Neuron (in vitro differentiated cells): ENCODE results near the gene NELL1.

Source experiments
- H2AFZ ChIP-seq: one replicate; pipeline ENCODE4 v1.6.1; 2013; ENCODE audit warnings: low read depth, mild to moderate bottlenecking, inconsistent platforms, low read length, moderate library complexity
- H3K27me3 ChIP-seq: one replicate; pipeline ENCODE4 v1.6.1; 2013; ENCODE audit warnings: low read length; ENCODE audit not compliant: insufficient read depth
- H3K36me3 ChIP-seq: one replicate; pipeline ENCODE4 v1.6.1; 2013; ENCODE audit warnings: low read length; ENCODE audit not compliant: insufficient read depth
- H3K4me1 ChIP-seq: one replicate; pipeline ENCODE4 v1.6.1; 2013; ENCODE audit warnings: low read length; ENCODE audit not compliant: insufficient read depth
- H3K4me3 ChIP-seq: 2 replicates; pipeline ENCODE4 v1.5.1; 2013; ENCODE audit warnings: mild to moderate bottlenecking, low read length, moderate library complexity
- H3K9me3 ChIP-seq: one replicate; pipeline ENCODE4 v1.6.1; 2013; ENCODE audit warnings: low read length

The NELL1 gene

DNA sequence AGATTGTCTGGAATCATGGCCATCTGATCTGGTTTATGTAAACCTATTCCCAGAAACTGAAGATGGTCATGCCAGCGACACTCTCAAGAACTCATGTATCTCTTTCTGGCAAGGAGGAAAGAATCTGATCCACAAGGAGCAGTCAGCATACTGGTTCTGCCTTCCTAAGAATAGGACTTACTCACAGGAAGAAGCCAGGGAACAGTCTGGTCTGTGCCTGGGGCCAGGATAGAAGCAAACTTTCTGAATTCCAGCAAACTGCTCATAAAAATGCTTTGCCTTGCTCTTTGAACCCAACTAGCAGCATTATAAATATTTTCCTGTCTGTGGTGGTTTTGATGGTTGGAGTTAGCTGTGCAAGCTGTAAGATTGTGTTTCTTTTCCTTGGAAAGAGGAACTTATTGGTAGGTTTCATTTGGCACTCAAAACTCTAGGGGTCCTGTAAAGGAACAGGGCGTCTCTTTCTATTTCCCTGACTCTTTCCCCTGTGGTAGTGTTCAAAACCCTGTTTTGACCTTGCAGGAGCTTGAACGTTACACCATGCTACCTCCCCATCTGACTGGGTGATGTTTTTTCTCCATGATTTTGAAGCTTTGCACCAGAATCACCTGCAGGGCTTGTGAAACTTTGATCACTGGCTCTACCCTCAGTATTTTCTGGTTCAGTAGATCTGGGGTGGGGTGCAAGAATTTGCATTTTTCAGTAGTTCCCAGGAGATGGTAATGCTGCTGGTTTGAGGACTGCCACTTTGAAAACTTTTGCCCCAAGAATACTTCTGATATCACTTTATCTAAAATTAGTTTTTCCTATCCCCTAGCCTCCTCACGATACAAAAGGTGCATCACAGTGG is 895.7 kb downstream of the NELL1 start:
- no peaks in the 10 kb centered on the region for H3K9me3 ChIP-seq
- no peaks in the 10 kb centered on the region for H3K36me3 ChIP-seq
- H3K4me3 ChIP-seq, result no peak overlapping the region
- H3K4me1 ChIP-seq, result no peaks in the 10 kb centered on the region
- H3K27me3 ChIP-seq, result no peaks in the 10 kb centered on the region
- H2AFZ ChIP-seq, result no peak overlapping the region

DNA sequence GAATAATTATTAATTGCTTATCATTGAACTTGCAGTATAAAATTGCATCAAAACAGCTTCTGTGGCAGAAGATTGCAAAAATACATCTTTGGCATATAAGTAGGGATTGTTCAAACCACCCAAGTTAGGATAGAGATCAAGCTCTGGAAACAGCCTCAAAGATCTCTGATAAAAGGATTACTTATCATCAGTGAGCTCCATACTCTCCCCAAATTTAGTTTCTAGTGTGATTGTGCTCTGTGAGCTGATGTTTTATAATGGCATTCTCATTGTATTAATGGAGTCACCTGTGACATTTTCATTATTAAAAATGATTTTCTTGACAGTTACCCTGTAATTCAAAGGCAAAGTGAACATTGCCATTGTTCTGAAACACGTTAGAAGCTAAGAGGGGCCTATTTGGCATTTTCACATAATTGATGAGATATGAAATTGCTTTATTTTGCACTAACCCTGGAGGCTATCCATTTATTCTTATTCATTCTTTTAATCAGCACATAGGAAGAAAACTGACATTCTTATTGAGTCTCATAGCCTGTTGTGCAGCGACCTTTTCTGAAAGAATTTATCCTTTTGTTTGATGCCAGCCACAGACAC is 897.2 kb downstream of the NELL1 start:
- no peak overlapping the region for H3K4me3 ChIP-seq
- H3K27me3 ChIP-seq, result no peaks in the 10 kb centered on the region
- H2AFZ ChIP-seq, result no peak overlapping the region
- H3K36me3 ChIP-seq, result no peaks in the 10 kb centered on the region
- no peaks in the 10 kb centered on the region for H3K9me3 ChIP-seq
- no peaks in the 10 kb centered on the region for H3K4me1 ChIP-seq

DNA sequence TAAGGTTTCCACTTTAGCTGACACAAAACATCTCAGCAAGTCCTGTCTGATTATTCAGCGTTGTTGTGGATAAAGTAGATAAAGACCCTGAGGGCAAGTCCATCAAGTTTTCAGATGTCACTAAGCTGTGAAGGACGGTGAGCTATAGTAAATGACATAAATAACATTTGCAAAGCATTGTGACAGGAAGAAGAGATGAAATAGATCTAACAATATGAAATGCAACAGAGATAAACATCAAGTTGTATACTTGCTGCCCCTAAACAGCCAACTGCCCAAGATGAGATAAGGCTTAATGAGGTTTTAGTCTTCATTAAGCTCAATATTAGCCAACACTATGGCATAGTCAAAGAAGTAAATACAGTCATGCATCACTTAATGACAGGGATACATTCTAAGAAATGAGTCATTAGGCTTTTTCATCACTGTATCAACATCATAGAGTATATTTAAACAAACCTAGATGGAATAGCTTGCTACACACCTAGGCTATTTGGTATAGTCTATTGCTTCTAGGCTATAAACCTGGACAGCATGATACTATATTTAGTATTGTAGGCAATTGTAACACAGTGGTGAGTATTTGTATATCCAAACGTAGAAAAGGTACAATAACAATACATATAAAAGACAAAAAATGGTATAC is 898.4 kb downstream of the NELL1 start:
- no peaks in the 10 kb centered on the region for H3K36me3 ChIP-seq
- H2AFZ ChIP-seq, result no peak overlapping the region
- no peaks in the 10 kb centered on the region for H3K9me3 ChIP-seq
- no peaks in the 10 kb centered on the region for H3K4me1 ChIP-seq
- no peaks in the 10 kb centered on the region for H3K27me3 ChIP-seq
- no peak overlapping the region for H3K4me3 ChIP-seq

DNA sequence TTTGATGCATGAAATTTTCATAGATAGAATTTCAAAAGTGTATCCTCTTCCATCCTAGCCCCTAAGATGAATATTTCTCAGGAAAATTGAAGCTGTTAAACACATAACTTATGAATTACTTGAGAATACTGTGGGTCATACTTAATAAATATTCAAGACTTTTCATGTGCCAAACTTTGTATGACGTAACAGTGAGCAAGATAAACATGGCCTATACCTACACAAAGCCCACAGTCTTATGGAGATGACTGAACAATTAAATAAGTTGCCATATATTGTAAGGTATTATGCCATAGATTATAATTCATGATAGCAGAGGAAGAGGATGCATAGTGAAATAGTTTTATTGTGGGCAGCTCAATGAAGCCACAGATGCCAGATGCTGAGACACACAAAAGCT is 902.8 kb downstream of the NELL1 start:
- Histone ChIP-seq H3K4me3 (no peak overlapping the region), H2AFZ (no peak overlapping the region), H3K4me1 (no peaks in the 10 kb centered on the region), H3K9me3 (no peaks in the 10 kb centered on the region), H3K27me3 (no peaks in the 10 kb centered on the region), H3K36me3 (no peaks in the 10 kb centered on the region)

DNA sequence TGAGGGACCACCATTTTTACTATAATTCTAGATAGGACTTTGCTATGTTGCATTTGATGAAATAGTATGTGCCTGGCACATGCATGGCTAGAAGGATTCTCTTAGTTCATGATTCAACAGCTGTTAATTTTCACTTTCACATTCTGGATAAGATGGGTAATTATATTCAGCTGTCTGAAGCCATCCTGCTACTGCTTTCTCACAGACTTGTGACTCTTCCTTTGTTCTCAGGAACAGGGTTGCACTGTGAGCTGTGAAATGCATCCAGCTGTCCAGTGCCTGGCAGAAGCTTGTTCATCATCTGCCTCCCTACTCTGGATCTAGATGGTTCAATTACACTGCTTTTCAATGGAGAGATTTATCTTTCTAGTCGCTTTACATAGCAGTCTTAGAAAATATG is 913.4 kb downstream of the NELL1 start:
- H3K4me3 ChIP-seq, result no peak overlapping the region
- H2AFZ ChIP-seq, result no peak overlapping the region
- H3K27me3 ChIP-seq, result no peaks in the 10 kb centered on the region
- H3K4me1 ChIP-seq, result no peaks in the 10 kb centered on the region
- no peaks in the 10 kb centered on the region for H3K9me3 ChIP-seq
- no peaks in the 10 kb centered on the region for H3K36me3 ChIP-seq

DNA sequence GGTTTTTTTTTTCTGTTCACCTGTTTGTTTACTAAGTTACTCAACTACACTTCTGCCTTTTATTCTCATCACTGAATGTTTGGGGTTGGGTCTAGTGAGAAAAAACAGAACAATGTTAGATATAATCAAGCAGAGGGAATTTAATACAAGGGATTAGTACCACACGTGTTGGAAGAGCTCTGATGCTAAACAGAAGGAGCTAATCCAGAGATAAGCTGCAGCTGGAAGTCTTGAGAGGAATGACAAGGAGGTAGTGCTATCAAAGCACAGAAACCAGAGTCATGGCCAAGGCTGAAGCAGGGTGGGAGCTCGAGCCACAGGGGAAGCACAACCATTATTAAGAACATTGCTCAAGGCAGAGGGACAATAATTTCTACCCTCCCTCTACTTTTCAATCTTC is 919.4 kb downstream of the NELL1 start:
- Histone ChIP-seq H3K9me3 (no peaks in the 10 kb centered on the region), H3K4me3 (no peak overlapping the region), H2AFZ (no peak overlapping the region), H3K36me3 (no peaks in the 10 kb centered on the region), H3K4me1 (no peaks in the 10 kb centered on the region), H3K27me3 (no peaks in the 10 kb centered on the region)

DNA sequence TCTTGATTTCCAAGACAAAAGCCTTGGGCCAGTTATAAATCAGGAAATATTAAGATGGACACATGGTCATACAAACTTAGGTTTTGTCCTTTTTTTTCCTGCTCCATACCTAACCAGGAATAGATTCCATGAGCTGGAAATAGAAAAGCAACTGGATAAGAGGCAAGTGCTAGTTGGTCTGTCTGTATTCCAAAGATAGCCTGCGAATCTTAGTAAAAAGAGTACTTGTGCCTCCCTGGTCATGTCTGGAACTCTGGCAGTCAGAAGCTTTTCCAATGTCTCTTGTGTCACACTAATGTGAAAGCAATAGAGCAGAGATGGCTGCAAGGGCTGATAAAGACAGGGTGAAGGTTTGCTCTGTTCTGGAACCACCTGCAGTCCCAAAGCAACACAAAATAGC is 933.3 kb downstream of the NELL1 start:
- Histone ChIP-seq H3K27me3 (no peaks in the 10 kb centered on the region), H2AFZ (no peak overlapping the region), H3K4me1 (no peaks in the 10 kb centered on the region), H3K36me3 (no peaks in the 10 kb centered on the region), H3K9me3 (no peaks in the 10 kb centered on the region), H3K4me3 (no peak overlapping the region)

DNA sequence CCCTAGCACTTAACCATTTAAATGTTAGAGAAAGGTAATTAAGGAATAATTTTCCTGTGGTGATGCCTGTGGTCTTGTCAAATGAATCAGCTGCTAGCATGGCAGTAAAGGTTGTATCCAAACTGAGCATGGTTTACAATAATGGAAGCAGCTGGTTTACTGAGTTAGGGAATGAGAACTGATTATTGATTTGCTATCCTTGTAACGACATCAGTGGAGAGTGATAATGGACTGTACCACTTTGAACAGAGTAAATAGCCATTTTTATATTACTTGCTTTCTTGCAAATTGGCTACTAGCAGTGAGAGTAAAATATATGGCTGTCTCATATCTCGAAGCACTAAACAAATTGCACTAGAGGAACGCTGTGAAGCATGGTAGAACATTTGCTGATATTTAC is 934.5 kb downstream of the NELL1 start:
- H3K36me3 ChIP-seq, result no peaks in the 10 kb centered on the region
- no peaks in the 10 kb centered on the region for H3K4me1 ChIP-seq
- no peaks in the 10 kb centered on the region for H3K9me3 ChIP-seq
- H3K27me3 ChIP-seq, result no peaks in the 10 kb centered on the region
- H3K4me3 ChIP-seq, result no peak overlapping the region
- no peak overlapping the region for H2AFZ ChIP-seq

DNA sequence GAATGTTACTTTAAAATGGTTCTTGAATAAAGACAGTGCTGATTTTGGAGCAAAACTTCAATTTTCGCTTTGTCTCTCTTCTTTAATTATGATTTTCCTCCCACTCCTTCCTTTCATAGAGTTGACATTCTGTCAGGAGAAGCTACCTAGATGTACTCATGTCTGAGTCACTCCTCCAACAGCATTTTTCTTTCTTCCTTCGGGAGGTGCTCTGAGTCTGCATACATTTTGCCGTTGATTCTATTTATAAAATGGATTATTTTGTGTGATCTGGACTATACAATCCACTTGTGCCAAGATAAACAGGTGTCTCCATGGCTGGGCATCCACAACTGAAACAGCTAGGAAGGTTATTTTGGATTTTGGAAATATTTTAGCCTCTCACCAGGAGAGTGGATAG is 935.2 kb downstream of the NELL1 start:
- H2AFZ ChIP-seq, result no peak overlapping the region
- no peaks in the 10 kb centered on the region for H3K9me3 ChIP-seq
- H3K4me1 ChIP-seq, result no peaks in the 10 kb centered on the region
- H3K36me3 ChIP-seq, result no peaks in the 10 kb centered on the region
- H3K4me3 ChIP-seq, result no peak overlapping the region
- no peaks in the 10 kb centered on the region for H3K27me3 ChIP-seq

DNA sequence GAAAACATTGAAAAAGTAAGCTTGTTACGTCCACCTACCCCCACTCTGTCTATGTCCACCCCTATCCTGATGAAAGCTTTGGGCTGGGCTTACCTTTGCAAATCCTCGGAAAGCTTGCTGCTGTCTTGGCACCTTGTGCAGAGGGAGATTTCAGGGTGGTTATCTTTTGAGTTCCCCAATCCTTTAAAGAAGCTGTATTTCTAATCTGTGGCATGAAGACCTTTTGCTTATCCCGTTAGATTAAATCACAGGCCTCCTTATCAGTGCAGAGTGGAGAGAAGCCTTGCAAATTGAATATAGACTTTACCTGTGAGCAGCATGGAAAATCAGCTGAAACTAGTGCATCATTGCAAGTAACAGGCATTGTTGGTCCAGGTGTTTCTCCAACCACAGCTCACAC is 942.9 kb downstream of the NELL1 start:
- Histone ChIP-seq H3K27me3 (no peaks in the 10 kb centered on the region), H3K36me3 (no peaks in the 10 kb centered on the region), H3K9me3 (no peaks in the 10 kb centered on the region)

DNA sequence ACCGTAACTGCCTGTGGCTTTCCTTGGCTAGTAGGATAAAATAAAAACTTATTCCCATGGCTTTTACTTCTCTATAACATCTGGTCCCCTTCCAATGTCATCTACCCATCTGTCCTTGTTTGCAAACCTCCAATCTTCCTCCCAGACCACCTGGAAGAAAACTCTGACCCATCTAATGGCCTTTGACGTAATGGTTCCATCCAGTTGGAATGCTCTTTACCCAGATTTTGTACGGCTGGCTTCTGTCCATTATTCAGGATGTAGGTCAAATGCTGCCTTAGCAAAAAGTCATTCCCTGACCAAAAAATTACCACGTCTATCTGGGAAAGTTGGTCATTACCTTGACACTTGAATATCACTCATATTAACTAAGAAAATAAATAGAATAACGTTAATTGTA is 945.6 kb downstream of the NELL1 start:
- H2AFZ ChIP-seq, result no peak overlapping the region
- H3K36me3 ChIP-seq, result no peaks in the 10 kb centered on the region
- H3K27me3 ChIP-seq, result no peaks in the 10 kb centered on the region
- H3K4me3 ChIP-seq, result no peak overlapping the region
- no peaks in the 10 kb centered on the region for H3K9me3 ChIP-seq
- H3K4me1 ChIP-seq, result no peaks in the 10 kb centered on the region

More for the DNA sequence above, 942.9 kb downstream of the NELL1 start:
- Histone ChIP-seq H3K4me3 (no peak overlapping the region), H2AFZ (no peak overlapping the region), H3K4me1 (no peaks in the 10 kb centered on the region)

DNA sequence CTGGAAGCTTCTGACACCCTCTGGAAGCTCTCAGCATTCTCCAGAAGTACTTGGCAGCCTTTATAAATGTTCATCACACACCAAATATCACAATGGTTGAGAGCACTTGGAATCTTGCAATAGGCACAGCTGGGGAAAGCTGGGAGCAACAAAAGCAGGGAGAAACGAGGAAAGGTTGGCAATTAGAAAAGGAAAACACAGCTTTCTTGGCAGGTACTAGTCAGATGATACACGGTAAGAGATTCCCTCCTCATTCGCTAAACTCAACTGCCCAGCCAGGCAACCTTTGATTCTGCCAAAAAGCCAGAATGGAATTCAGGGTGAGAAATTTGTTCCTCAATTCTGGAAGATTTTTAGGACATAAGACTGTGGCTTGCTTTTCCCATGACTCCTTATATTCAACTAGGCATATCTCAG is 946.6 kb downstream of the NELL1 start:
- Histone ChIP-seq H3K27me3 (no peaks in the 10 kb centered on the region), H3K4me1 (no peaks in the 10 kb centered on the region), H3K36me3 (no peaks in the 10 kb centered on the region), H2AFZ (no peak overlapping the region), H3K4me3 (no peak overlapping the region), H3K9me3 (no peaks in the 10 kb centered on the region)

DNA sequence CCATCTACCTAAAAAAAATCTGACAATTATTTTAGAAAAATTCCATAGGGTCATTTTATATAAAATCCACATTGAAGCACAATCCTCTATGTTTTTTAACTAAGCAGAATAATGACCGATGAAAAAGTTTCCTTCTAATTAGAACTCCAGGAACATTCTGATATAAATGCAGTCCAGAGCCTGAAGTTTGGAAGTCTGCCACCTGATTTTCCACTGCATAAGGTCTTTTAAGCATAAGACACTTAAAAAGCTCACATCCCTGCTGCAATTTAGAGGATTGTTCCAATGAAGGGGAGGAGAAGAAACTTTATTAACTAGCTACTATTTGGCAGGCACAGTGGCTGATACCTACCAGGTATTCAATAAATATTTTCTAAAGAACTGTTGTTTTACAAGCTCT is 953.2 kb downstream of the NELL1 start:
- no peaks in the 10 kb centered on the region for H3K9me3 ChIP-seq
- H3K4me3 ChIP-seq, result no peak overlapping the region
- no peak overlapping the region for H2AFZ ChIP-seq
- H3K4me1 ChIP-seq, result no peaks in the 10 kb centered on the region
- no peaks in the 10 kb centered on the region for H3K27me3 ChIP-seq
- no peaks in the 10 kb centered on the region for H3K36me3 ChIP-seq
